GM12874 (cell line): ENCODE data around the gene CFD.

Experiments
- TF ChIP-seq, protein P1 (sequence below): IDR thresholded peaks from 2 replicates; pipeline ENCODE4 v1.5.1; 2011; ENCODE audit warnings: low read depth, mild to moderate bottlenecking, control low read depth, low read length, moderate library complexity; ENCODE audit not compliant: insufficient read depth

The CFD gene

DNA sequence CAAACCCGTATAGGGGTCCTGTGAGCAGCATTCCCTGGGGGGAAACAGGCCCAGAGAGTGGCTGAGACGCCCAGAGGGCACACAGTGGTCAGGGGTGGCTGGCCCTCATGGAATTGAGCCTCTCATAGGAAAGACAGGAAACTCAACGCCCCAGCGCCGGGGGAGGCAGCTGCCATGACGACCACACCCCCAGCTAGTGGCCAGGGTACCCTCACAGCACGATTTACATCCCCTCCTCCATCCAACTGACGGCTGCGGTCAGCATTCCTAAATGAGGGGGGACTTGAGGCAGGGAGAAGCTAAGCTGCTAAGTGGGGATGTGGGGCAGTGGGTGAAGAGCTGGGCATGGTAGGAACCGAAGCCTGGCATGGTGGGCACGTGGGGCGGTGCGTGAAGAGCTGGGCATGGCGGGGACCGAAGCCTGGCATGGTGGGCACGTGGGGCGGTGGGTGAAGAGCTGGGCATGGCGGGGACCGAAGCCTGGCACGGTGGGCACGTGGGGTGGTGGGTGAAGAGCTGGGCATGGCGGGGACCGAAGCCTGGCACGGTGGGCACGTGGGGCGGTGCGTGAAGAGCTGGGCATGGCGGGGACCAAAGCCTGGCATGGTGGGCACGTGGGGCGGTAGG, 23.5 kb downstream of the CFD start:
- TF ChIP-seq, protein P1, sequence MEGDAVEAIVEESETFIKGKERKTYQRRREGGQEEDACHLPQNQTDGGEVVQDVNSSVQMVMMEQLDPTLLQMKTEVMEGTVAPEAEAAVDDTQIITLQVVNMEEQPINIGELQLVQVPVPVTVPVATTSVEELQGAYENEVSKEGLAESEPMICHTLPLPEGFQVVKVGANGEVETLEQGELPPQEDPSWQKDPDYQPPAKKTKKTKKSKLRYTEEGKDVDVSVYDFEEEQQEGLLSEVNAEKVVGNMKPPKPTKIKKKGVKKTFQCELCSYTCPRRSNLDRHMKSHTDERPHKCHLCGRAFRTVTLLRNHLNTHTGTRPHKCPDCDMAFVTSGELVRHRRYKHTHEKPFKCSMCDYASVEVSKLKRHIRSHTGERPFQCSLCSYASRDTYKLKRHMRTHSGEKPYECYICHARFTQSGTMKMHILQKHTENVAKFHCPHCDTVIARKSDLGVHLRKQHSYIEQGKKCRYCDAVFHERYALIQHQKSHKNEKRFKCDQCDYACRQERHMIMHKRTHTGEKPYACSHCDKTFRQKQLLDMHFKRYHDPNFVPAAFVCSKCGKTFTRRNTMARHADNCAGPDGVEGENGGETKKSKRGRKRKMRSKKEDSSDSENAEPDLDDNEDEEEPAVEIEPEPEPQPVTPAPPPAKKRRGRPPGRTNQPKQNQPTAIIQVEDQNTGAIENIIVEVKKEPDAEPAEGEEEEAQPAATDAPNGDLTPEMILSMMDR, result no peak

- TF ChIP-seq, protein P1, result no peak
Measured at GRCh38 chr19:883661-884211, 24.3 kb downstream of the CFD start.

GRCh38 chr19:884420-885211, 25.2 kb downstream of the CFD start:
- TF ChIP-seq, protein P1, result no peak

- TF ChIP-seq, protein P1, result no peak
Measured at GRCh38 chr19:885536-886224, 26.2 kb downstream of the CFD start.

GRCh38 chr19:887072-887471, 27.6 kb downstream of the CFD start:
- TF ChIP-seq, protein P1, result no peak

DNA sequence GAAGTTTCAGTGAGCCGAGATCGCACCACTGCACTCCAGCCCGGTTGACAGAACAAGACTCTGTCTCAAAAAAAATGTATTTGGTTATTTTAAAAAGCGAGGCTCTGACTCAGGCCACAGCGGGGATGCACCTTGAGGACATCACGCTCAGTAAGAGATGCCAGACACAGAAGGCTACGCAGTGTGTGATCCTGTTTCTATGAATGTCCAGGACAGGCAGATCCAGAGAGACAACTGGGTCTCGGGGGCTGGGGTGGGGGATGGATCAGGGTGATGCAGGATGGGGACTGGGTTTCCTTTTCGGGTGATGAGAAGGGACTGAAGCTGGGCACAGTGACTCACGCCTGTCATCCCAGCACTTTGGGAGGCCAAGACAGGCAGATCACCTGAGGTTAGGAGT, 28.1 kb downstream of the CFD start:
- TF ChIP-seq, protein P1, result no peak
